GM19438 (cell line): ENCODE data around the gene SPEF2.
"Not testable (repeated sequence)": the region's sequence is repeated elsewhere in the genome, so short reads cannot be mapped to it uniquely, and the experiment has no call there.

Experiments
- ATAC-seq: cut with Tn5 transposase; IDR thresholded peaks from one replicate; pipeline ENCODE4 v1.9.1; 2021; ENCODE audit warnings: low read depth; ENCODE audit not compliant: unreplicated experiment

SPEF2 gene

GRCh38 chr5:35815089-35815936 is 197.7 kb downstream of the SPEF2 start:
- no peak for ATAC-seq

- ATAC-seq = no peak
Measured at GRCh38 chr5:35816881-35817521, 199.3 kb downstream of the SPEF2 start.

- ATAC-seq = no peak
Measured at GRCh38 chr5:35819026-35819425, 201.4 kb downstream of the SPEF2 start.

DNA sequence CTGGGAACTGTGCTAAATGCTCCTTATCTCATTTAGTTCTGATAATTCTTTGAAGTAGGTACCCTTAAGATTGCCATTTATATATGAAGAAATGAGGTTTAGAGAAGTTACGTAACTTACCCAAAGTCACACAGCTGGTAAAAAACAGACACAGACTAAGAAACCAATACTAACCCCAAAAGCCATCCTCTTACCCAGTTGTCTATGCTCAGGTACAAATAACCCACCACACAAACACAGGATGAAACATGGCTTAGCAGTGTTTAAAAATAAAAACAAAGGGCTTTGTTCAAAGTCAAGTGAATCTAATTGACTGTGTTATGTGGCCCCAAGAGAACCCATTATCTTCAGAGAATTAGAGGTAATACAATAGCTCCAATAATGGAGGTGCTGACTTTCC is 202.0 kb downstream of the SPEF2 start:
- ATAC-seq = no peak

GRCh38 chr5:35820735-35821134 is 203.1 kb downstream of the SPEF2 start:
- ATAC-seq = no peak

- no peak for ATAC-seq
Measured at GRCh38 chr5:35821513-35821912, 203.8 kb downstream of the SPEF2 start.

- no peak for ATAC-seq
Measured at GRCh38 chr5:35822511-35822910, 204.8 kb downstream of the SPEF2 start.

DNA sequence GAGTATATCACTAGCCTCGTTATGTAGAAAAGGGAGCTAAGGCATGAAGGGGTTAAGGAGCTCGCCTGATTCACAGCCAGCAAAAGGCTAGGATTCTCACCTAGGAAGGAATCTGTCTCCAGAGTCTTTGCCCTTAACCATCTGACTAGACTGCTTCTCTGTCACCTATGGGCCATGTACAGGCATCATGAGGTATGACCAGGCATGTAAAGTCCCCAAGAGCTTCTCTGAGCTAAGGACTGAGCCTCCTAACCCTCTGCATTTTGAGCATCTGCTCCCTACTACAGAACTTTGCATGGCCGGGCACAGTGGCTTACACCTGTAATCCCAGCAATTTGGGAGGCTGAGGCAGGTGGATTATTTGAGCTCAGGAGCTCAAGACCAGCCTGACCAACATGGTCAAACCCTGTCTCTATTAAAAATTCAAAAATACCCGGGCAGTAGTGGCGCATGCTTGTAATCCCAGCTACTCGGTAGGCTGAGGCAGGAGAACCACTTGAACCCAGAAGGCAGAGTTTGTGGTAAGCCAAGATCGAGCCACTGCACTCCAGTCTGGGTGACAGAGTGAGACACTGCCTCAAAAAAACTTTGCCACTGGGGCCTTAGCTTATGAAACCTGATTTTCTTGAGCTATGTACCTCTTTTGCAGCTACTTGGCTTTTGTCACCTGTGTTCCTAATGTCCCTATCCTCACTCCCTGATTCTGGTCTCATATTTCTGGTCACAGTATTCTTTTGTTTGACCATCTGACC is 205.9 kb downstream of the SPEF2 start:
- no peak for ATAC-seq

GRCh38 chr5:35826056-35826455 is 208.4 kb downstream of the SPEF2 start:
- no peak for ATAC-seq

- ATAC-seq = no peak
Measured at GRCh38 chr5:35826554-35826953, 208.9 kb downstream of the SPEF2 start.

DNA sequence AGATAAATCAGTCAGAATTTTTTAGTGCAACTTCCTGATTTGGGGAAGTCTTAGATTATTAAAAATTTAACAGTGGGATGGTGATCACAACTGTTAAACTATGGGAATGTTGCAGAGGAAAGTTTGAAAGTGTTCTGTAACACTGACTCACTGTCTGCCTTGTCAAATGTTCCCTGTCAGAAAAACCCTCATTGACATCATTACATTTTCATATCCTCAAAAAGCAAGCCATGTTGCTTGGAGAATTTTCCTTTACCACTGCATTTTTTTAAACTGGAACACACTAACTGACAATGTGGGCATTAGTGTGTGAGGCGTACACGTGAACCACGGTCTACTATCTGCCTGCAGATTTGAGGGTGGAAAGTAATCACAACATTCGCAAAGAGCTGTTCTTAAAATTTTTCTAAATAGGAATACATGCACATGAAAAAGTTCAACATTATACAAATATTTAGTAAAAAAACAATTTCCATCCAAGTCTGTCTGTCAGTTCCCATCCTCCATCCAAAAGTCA is 210.5 kb downstream of the SPEF2 start:
- ATAC-seq = no peak

DNA sequence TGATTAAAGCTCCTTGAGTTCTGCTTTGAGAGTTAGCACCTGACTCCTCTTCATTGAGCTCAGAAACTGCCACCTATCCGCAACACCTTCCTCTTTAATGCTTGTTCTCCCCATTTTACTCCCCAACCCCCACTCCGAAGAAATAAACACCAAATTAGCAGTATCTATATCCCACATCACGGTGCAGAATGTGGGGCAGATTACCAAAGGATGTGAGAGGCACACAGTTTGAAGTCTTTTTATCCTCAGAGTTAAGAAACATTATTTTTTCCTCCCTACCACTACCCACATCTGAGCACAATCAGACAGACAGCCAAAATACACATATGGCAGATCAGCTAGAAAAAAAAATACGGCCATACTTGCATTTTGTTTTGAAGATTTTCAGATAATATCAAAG is 212.9 kb downstream of the SPEF2 start:
- ATAC-seq = no peak

DNA sequence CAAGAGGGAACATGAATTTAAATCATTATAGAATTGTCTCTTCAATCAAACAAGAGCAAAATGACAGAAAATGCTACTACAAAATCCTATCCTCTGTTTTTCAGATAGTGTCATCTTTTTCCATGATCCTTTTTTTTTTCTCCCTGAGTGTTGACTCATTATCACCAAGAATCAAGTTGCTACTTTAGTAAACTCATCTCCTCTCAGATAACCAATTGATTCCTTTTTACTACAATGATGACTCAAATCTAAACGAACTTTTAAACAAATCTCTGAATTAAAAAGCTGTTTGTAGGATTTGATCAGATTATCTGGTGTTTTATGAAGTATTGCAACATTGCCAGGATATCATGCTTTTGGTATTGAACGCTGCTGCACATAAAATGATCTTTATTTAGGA is 215.1 kb downstream of the SPEF2 start:
- no peak for ATAC-seq

DNA sequence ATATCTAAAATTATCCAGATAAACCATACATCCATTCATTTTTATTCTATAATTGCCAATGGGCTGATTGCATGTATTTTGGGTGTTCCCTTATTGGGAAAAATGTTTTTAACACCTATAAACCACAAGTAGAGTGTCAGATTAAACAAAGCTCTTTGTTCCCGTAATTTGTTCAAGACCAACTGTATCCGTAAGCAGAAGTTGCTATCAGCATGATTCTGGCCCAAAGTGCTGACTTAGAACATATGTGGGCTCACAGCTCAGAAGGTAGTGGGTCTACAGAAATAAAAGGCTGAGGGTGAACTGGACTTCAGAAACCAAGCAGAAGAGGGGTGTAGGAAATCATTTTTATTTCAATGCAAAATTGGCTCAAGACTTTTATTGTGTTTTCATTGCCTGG is 215.6 kb downstream of the SPEF2 start:
- no peak for ATAC-seq

DNA sequence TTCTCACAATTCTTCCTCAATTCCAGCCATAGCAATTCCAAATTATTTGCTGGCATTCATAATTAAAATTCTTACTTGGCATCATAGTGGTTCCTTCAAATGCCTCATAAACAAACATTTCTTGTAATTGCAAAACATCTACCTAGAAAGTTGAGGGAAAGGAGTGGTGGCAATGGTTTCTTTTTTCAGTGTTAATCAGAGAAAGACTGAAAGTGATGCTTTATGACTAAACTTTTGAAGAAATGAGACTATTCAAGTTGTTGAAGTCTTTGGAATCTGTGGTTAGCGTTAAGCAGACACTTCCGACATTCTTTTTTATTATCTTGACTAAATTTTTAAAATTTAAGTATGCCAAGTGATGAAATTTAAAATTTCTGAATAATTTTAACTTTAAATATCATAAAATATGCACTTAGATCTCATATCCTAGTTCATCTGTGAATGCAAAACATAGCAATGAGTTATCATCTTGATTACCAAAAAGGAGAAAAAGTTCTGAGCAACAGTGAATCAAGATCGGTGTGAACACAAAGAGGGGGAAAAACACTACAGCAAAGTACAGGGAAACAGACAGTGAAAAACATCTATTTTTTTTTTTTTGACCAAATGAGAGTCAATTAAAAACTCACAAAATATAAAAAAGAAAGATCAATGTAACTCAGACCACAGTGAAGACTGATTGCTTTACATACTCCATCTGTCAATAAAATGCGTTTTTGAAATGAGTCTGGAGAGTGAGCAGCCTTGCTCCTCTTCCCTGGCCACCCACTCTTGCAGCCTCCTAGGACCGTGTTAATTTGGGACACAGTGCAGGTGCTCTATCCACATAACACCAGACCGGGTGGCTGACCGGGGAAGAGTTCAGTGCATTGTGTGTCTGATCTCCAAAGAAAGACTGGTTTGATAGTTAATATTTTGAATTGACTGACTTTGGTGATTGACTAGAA is 218.4 kb downstream of the SPEF2 start:
- ATAC-seq = no peak

DNA sequence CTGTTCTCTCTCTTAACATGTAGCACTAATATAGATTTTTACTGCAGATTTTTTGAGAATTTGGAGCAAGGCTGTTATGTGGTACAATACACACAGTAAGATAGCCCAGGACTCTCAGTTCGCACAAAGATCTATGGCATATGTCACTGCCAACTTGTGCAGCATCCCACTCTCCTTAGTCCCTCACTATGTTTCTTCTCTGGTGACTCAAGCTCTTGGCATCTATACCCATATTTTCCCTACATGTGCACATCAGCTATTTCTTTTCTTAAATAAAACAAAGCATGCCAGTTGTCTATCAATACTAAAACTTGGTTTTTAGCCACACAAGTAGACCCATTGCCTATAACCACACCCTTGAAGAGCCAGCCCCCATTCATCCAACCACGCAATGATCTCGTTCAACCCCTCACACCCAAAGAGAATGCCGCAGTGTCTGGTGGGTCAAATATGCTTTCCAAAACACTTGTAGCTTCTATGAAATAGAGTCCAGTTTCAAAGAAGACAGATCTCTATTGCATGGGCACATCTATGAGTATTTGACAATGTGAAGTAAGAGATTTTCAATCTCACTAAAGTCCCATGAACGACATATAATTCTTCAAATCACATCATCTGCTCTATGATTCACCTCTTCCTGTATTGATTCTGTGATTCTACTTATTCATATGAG is 220.8 kb downstream of the SPEF2 start:
- ATAC-seq = no peak

DNA sequence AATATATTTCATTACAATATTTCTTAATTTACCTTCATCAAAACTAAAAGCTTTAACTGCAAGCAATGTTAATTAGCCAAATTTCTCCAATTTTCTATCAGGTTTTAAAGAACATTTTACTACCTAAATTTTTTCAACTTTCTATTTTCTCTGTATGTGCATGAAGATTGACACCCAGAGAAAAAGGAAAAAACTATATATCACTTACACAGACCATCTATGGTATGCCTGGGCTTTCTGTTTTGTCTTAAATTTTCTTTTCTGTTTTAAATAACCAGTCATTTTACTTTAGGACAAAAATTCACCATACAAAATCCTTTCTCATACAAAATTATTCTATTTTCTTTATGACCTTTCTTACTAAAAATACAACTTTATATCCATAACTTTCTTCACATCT is 225.2 kb downstream of the SPEF2 start:
- ATAC-seq = no peak

GRCh38 chr5:35845508-35845907 is 227.8 kb downstream of the SPEF2 start:
- ATAC-seq = not testable (repeated sequence)

DNA sequence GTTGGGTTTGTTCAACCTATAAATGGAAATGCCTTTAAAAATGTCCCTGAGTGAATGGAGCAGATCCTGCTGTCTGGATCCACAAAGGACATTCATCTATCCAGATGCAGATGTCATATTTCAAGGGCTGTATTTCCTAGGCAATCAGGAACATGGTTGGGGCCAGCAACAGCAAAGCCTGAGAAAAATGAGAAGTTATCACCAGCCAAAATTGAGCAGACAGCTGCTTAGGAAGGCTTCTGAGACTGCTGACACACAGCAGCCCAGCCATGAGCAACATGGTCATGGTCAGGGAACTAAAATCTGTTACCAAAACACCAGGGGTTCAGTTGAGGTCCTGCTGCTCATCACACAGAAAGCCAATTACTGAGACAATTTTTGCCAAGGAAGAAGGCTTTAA is 229.8 kb downstream of the SPEF2 start:
- no peak for ATAC-seq

DNA sequence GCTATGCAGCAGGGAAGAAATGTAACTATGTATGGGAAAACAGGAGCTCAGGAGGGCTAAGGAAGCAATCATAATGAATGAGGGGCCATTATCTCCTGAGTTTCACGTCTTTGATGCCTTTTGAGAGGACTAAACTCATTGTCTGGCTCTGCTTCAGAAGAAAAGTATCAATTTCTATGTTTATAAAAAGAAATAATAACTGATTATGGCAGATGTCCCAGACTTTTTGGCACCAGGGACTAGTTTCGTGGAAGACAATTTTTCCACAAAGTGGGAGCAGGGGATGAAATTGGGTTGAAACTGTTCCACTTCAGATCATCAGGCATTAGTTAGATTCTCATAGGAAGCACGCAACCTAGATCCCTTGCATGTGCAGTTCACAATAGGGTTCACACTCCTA is 230.3 kb downstream of the SPEF2 start:
- ATAC-seq = no peak
